HEK293 (cell line): Measurements from ENCODE around the gene ERFE.

Experiments used
- CTCF ChIP-seq: fragments of 450-650 bp; formaldehyde crosslinking; IDR thresholded peaks from 2 replicates; pipeline ENCODE4 v1.5.1; 2016; ENCODE audit warnings: missing biosample characterization, missing genetic modification characterization
- HOXD13 ChIP-seq: sonication (generic); formaldehyde crosslinking; IDR thresholded peaks from 2 replicates; pipeline ENCODE4 v1.8.0; 2022; ENCODE audit warnings: missing genetic modification reagents, borderline replicate concordance
- ZNF221 ChIP-seq: fragments of 450-650 bp; formaldehyde crosslinking; IDR thresholded peaks from 2 replicates; pipeline ENCODE4 v1.5.1; 2017; ENCODE audit warnings: missing biosample characterization, missing genetic modification characterization, borderline replicate concordance
- ZNF391 ChIP-seq: fragments of 450-650 bp; formaldehyde crosslinking; IDR thresholded peaks from 2 replicates; pipeline ENCODE4 v1.5.1; 2016; ENCODE audit warnings: low read depth, missing biosample characterization, missing genetic modification characterization, borderline replicate concordance
- ZNF623 ChIP-seq: fragments of 450-650 bp; formaldehyde crosslinking; IDR thresholded peaks from 2 replicates; pipeline ENCODE4 v1.5.1; 2016; ENCODE audit warnings: missing biosample characterization, missing genetic modification characterization
- ZNF629 ChIP-seq: fragments of 450-650 bp; formaldehyde crosslinking; IDR thresholded peaks from 2 replicates; pipeline ENCODE4 v1.5.1; 2017; ENCODE audit warnings: missing biosample characterization, missing genetic modification characterization

- TF ChIP-seq ZNF391 (no peak), ZNF623 (tag by site-specific recombination) (no peak), ZNF221 (tag by site-specific recombination) (no peak), CTCF (no peak), ZNF629 (tag by site-specific recombination) (no peak), HOXD13 (CRISPR knock-in tag) (no peak)
These were observed 17.0 kb upstream of the ERFE start for GRCh38 chr2:238141541-238142318.
